ENCODE data around the gene YWHAG. TPM values are rescaled to one million over a fixed set of nuclear protein-coding genes. Genes with fewer than 3 reads are reported as not detected.
"Not testable (repeated sequence)": the region's sequence is repeated elsewhere in the genome, so short reads cannot be mapped to it uniquely, and the experiment has no call there.

Gene YWHAG
- total RNA-seq, 2 experiments from 2014 or later: 77.9 to 79.3 TPM

- peaks cover 3% of the 10 kb centered on the region for H3K27me3 Mint-ChIP-seq (ENCODE audit: low read depth)
- POLR2A ChIA-PET: interaction anchor here (1.5 kb wide), 1 partner anchor 77 kb away, joined by 4 read pairs; no protein-coding TSS in a partner anchor
- CTCF ChIA-PET: no interaction called here
- no peaks in the 10 kb centered on the region for H3K36me3 Mint-ChIP-seq (ENCODE audit: low read depth)
- H3K27ac Mint-ChIP-seq: no peak overlapping the region
- H3K4me3 Mint-ChIP-seq: no peak overlapping the region
- peaks cover 27% of the 10 kb centered on the region for H3K4me1 Mint-ChIP-seq (ENCODE audit: low read depth)
- DNase-seq (no peak), ATAC-seq (no peak)
- H3K9me3 Mint-ChIP-seq (ENCODE audit: insufficient read depth): no peaks in the 10 kb centered on the region
These were observed 36.2 kb upstream of the YWHAG start for GRCh38 chr7:76394957-76395356.

- no peaks in the 10 kb centered on the region for H3K9me3 Mint-ChIP-seq (ENCODE audit: insufficient read depth)
- no peaks in the 10 kb centered on the region for H3K36me3 Mint-ChIP-seq (ENCODE audit: low read depth)
- CTCF ChIA-PET: interaction anchor here (0.6 to 1.5 kb wide), 3 partner anchors 15 to 34 kb away, joined by 3 read pairs; partner anchors contain the start of gene YWHAG
- DNase-seq (peak; percentile 92), ATAC-seq (peak; percentile 84)
- H3K27me3 Mint-ChIP-seq (ENCODE audit: low read depth): peaks cover 3% of the 10 kb centered on the region
- peak overlapping the region; percentile 83 for H3K4me3 Mint-ChIP-seq
- H3K4me1 Mint-ChIP-seq (ENCODE audit: low read depth): peaks cover 30% of the 10 kb centered on the region
- peak overlapping the region; percentile 99 for H3K27ac Mint-ChIP-seq
- POLR2A ChIA-PET: interaction anchor here (1.5 kb wide), 2 partner anchors 35 to 75 kb away, joined by 4 to 6 read pairs; partner anchors contain the start of gene YWHAG
These were observed 34.6 kb upstream of the YWHAG start for GRCh38 chr7:76393116-76394031.

GRCh38 chr7:76392531-76393115 lies 33.8 kb upstream of the YWHAG start:
- ChIA-PET POLR2A (interaction anchor here (1.5 kb wide), 1 partner anchor 34 kb away, joined by 6 read pairs; the partner anchor contains the start of gene YWHAG), CTCF (interaction anchor here (0.8 to 1.5 kb wide), 2 partner anchors 14 to 34 kb away, joined by 3 read pairs; partner anchors contain the start of gene YWHAG)
- DNase-seq (no peak), ATAC-seq (peak; percentile 8)
- H3K36me3 Mint-ChIP-seq (ENCODE audit: low read depth): no peaks in the 10 kb centered on the region
- peak overlapping the region; percentile 99 for H3K27ac Mint-ChIP-seq
- no peaks in the 10 kb centered on the region for H3K9me3 Mint-ChIP-seq (ENCODE audit: insufficient read depth)
- H3K27me3 Mint-ChIP-seq (ENCODE audit: low read depth): peaks cover 3% of the 10 kb centered on the region
- peaks cover 26% of the 10 kb centered on the region for H3K4me1 Mint-ChIP-seq (ENCODE audit: low read depth)
- peak overlapping the region; percentile 83 for H3K4me3 Mint-ChIP-seq

GRCh38 chr7:76390092-76390491 lies 31.3 kb upstream of the YWHAG start:
- H3K4me1 Mint-ChIP-seq (ENCODE audit: low read depth): peaks cover 17% of the 10 kb centered on the region
- DNase-seq (no peak), ATAC-seq (no peak)
- POLR2A ChIA-PET: no interaction called here
- no peak overlapping the region for H3K27ac Mint-ChIP-seq
- CTCF ChIA-PET: no interaction called here
- H3K9me3 Mint-ChIP-seq (ENCODE audit: insufficient read depth): no peaks in the 10 kb centered on the region
- H3K27me3 Mint-ChIP-seq (ENCODE audit: low read depth): peaks cover 3% of the 10 kb centered on the region
- H3K4me3 Mint-ChIP-seq: no peak overlapping the region
- H3K36me3 Mint-ChIP-seq (ENCODE audit: low read depth): no peaks in the 10 kb centered on the region

- peaks cover 11% of the 10 kb centered on the region for H3K4me1 Mint-ChIP-seq (ENCODE audit: low read depth)
- H3K27me3 Mint-ChIP-seq (ENCODE audit: low read depth); H3K36me3 Mint-ChIP-seq (ENCODE audit: low read depth); H3K4me3 Mint-ChIP-seq; ATAC-seq; CTCF ChIA-PET; POLR2A ChIA-PET; H3K9me3 Mint-ChIP-seq (ENCODE audit: insufficient read depth); H3K27ac Mint-ChIP-seq; DNase-seq: not testable (repeated sequence)
These were observed 29.0 kb upstream of the YWHAG start for GRCh38 chr7:76387789-76388188.

GRCh38 chr7:76386691-76387260 lies 28.0 kb upstream of the YWHAG start:
- ATAC-seq: no peak
- H3K36me3 Mint-ChIP-seq (ENCODE audit: low read depth): no peaks in the 10 kb centered on the region
- H3K27ac Mint-ChIP-seq: no peak overlapping the region
- H3K9me3 Mint-ChIP-seq (ENCODE audit: insufficient read depth): no peaks in the 10 kb centered on the region
- CTCF ChIA-PET: no interaction called here
- H3K27me3 Mint-ChIP-seq (ENCODE audit: low read depth): no peaks in the 10 kb centered on the region
- peaks cover 3% of the 10 kb centered on the region for H3K4me1 Mint-ChIP-seq (ENCODE audit: low read depth)
- no peak for DNase-seq
- POLR2A ChIA-PET: no interaction called here
- no peak overlapping the region for H3K4me3 Mint-ChIP-seq

DNA sequence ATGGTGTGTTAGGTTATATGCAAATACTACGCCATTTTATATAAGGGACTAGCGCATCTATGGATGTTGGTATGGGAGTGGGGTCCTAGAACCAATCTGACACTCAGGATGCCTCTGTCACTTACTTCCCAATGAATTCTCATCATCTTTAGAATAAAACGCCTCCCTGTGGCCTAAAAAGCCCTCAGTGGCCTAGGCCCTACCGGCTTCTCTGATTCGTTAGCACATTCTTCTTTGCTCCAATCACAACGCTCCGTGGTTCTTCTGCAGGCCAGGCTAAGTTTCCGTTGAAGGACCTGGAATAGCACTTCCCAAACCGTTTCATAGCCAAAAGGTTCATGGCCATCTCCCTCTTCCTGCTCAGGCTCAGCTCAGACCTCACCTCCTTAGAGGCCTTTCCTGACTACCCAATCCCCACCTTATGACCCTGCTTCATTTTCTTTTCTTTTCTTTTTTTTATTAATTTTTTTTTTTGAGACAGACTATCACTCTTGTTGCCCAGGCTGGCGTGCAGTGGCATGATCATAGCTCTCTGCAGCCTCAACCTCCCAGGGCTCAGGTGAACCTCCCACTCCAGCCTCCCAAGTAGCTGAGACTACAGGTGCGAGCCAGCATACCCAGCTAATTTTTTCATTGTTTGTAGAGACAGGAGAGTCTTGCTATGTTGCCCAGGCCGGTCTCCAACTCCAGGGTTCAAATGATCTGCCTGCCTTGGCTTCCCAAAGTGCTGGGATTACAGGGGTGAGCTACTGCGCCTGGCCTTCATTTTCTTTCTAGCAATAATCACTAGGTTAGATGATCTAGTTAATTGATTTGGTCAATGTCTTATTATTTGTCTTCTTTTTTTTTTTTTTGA lies 24.5 kb upstream of the YWHAG start:
- Mint-ChIP-seq H3K27me3 (ENCODE audit: low read depth) (no peaks in the 10 kb centered on the region), H3K27ac (no peak overlapping the region), H3K4me1 (ENCODE audit: low read depth) (peaks cover 3% of the 10 kb centered on the region), H3K9me3 (ENCODE audit: insufficient read depth) (no peaks in the 10 kb centered on the region), H3K4me3 (no peak overlapping the region), H3K36me3 (ENCODE audit: low read depth) (no peaks in the 10 kb centered on the region)
- POLR2A ChIA-PET: interaction anchor here (0.7 to 1.1 kb wide), 2 partner anchors 24 to 59 kb away, joined by 3 to 4 read pairs; partner anchors contain the start of gene YWHAG
- DNase-seq: no peak
- CTCF ChIA-PET: interaction anchor here (0.9 kb wide), 1 partner anchor 19 kb away, joined by 3 read pairs; no protein-coding TSS in a partner anchor
- ATAC-seq: no peak

- H3K4me3 Mint-ChIP-seq: no peak overlapping the region
- no peaks in the 10 kb centered on the region for H3K36me3 Mint-ChIP-seq (ENCODE audit: low read depth)
- no peaks in the 10 kb centered on the region for H3K9me3 Mint-ChIP-seq (ENCODE audit: insufficient read depth)
- ATAC-seq (no peak), DNase-seq (no peak)
- H3K4me1 Mint-ChIP-seq (ENCODE audit: low read depth): peaks cover 6% of the 10 kb centered on the region
- peaks cover 4% of the 10 kb centered on the region for H3K27me3 Mint-ChIP-seq (ENCODE audit: low read depth)
- no peak overlapping the region for H3K27ac Mint-ChIP-seq
- ChIA-PET POLR2A (no interaction called here), CTCF (no interaction called here)
These were observed 23.0 kb upstream of the YWHAG start for GRCh38 chr7:76381814-76382213.

- peaks cover 6% of the 10 kb centered on the region for H3K4me1 Mint-ChIP-seq (ENCODE audit: low read depth)
- H3K27me3 Mint-ChIP-seq (ENCODE audit: low read depth): peaks cover 6% of the 10 kb centered on the region
- POLR2A ChIA-PET: no interaction called here
- H3K9me3 Mint-ChIP-seq (ENCODE audit: insufficient read depth): no peaks in the 10 kb centered on the region
- CTCF ChIA-PET: interaction anchor here (1.0 kb wide), 1 partner anchor 22 kb away, joined by 5 read pairs; the partner anchor contains the start of gene YWHAG
- ATAC-seq (no peak), DNase-seq (no peak)
- H3K36me3 Mint-ChIP-seq (ENCODE audit: low read depth): no peaks in the 10 kb centered on the region
- H3K27ac Mint-ChIP-seq: peak overlapping the region; percentile 11
- H3K4me3 Mint-ChIP-seq: peak overlapping the region; percentile 72
These were observed 21.8 kb upstream of the YWHAG start for GRCh38 chr7:76380623-76380966.

GRCh38 chr7:76377186-76377918 lies 18.6 kb upstream of the YWHAG start:
- DNase-seq: no peak
- H3K4me3 Mint-ChIP-seq: no peak overlapping the region
- no peaks in the 10 kb centered on the region for H3K9me3 Mint-ChIP-seq (ENCODE audit: insufficient read depth)
- H3K27me3 Mint-ChIP-seq (ENCODE audit: low read depth): peaks cover 13% of the 10 kb centered on the region
- CTCF ChIA-PET: no interaction called here
- ATAC-seq: no peak
- H3K36me3 Mint-ChIP-seq (ENCODE audit: low read depth): no peaks in the 10 kb centered on the region
- POLR2A ChIA-PET: no interaction called here
- no peak overlapping the region for H3K27ac Mint-ChIP-seq
- peaks cover 6% of the 10 kb centered on the region for H3K4me1 Mint-ChIP-seq (ENCODE audit: low read depth)

DNA sequence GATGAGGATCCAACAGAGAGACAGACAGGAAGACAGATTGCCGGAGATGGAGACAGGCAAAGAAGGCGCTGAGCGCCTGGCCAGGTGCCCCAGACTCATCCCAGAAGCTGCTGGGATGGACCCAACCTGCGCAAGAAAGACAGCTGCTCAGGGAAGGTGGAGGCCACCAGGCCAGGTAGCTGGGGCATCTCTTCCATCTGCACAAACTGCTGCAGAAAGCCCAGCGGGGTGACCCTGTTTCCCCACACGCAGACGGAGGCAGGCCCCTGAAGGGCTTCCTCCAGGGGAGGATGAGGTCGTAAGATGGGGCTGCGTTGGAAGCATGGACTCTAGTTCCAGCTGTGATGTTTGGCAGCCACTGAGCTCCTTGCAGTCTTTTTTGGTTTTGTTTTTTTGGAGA lies 16.5 kb upstream of the YWHAG start:
- Mint-ChIP-seq H3K27me3 (ENCODE audit: low read depth) (peaks cover 17% of the 10 kb centered on the region), H3K36me3 (ENCODE audit: low read depth) (no peaks in the 10 kb centered on the region), H3K4me1 (ENCODE audit: low read depth) (peaks cover 6% of the 10 kb centered on the region), H3K9me3 (ENCODE audit: insufficient read depth) (no peaks in the 10 kb centered on the region), H3K4me3 (no peak overlapping the region), H3K27ac (no peak overlapping the region)
- ChIA-PET POLR2A (no interaction called here), CTCF (interaction anchor here (0.7 kb wide), 1 partner anchor 84 kb away, joined by 3 read pairs; no protein-coding TSS in a partner anchor)
- DNase-seq: no peak
- no peak for ATAC-seq

All from activated CD8-positive, alpha-beta T cell treated with anti-CD3 and anti-CD28 coated beads, Interleukin-2, amount 10 ng/mL, durations not matched to agents 7 days and 5 days (primary cell).